DMS79 treated with DMSO at 0.1 percent for 48 hours (cell line): Measurements from ENCODE around the gene FAM83C.

ENCODE experiments used
- DNase-seq: peaks from one replicate; lab custom pipeline; 2025; lab: John Stamatoyannopoulos, UW

FAM83C gene

GRCh38 chr20:35298264-35298663 lies 6.0 kb upstream of the FAM83C start:
- no peak for DNase-seq

- DNase-seq = no peak
Observed at GRCh38 chr20:35297740-35298139, 5.5 kb upstream of the FAM83C start.

GRCh38 chr20:35297155-35297554 lies 4.9 kb upstream of the FAM83C start:
- DNase-seq = no peak

- no peak for DNase-seq
Observed at GRCh38 chr20:35296101-35296554, 3.9 kb upstream of the FAM83C start.

GRCh38 chr20:35295674-35296073 lies 3.4 kb upstream of the FAM83C start:
- DNase-seq = no peak

GRCh38 chr20:35295058-35295457 lies 2.8 kb upstream of the FAM83C start:
- no peak for DNase-seq

- DNase-seq = no peak
Observed at GRCh38 chr20:35294293-35294685, 2.1 kb upstream of the FAM83C start.

GRCh38 chr20:35293303-35294292 lies 1.4 kb upstream of the FAM83C start:
- DNase-seq = no peak

- DNase-seq = no peak
Observed at GRCh38 chr20:35292504-35293285, 470 bp upstream of the FAM83C start.

GRCh38 chr20:35290887-35291417 lies 1.3 kb downstream of the FAM83C start:
- no peak for DNase-seq

GRCh38 chr20:35290186-35290886 lies 1.9 kb downstream of the FAM83C start:
- DNase-seq = no peak

- no peak for DNase-seq
Observed at GRCh38 chr20:35288325-35289060, 3.7 kb downstream of the FAM83C start.

GRCh38 chr20:35287509-35288324 lies 4.5 kb downstream of the FAM83C start:
- no peak for DNase-seq

- no peak for DNase-seq
Observed at GRCh38 chr20:35286899-35287508, 5.2 kb downstream of the FAM83C start.

GRCh38 chr20:35286077-35286898 lies 5.9 kb downstream of the FAM83C start:
- DNase-seq = no peak

GRCh38 chr20:35285806-35286076 lies 6.5 kb downstream of the FAM83C start:
- no peak for DNase-seq

- DNase-seq = no peak
Observed at GRCh38 chr20:35284992-35285805, 7.0 kb downstream of the FAM83C start.

- DNase-seq = peak; percentile 69
Observed at GRCh38 chr20:35284267-35284991, 7.8 kb downstream of the FAM83C start, which contains the start of gene EIF6. TSS of gene EIF6 (minus strand) at chr20:35284772. CDS start at chr20:35284487, 285 bp downstream.
